Measurements from ENCODE around the gene PTPRN2. TPM values are rescaled to one million over a fixed set of nuclear protein-coding genes. Genes with fewer than 3 reads are reported as not detected.
A peak's percentile ranks its signal among the peaks of the same experiment; 100 is the strongest.

PTPRN2 gene
- total and polyA plus RNA-seq, 2 donors (not counting 1 experiment from before 2014, with no cell fraction given), result 0.54 to 1.2 TPM

DNA sequence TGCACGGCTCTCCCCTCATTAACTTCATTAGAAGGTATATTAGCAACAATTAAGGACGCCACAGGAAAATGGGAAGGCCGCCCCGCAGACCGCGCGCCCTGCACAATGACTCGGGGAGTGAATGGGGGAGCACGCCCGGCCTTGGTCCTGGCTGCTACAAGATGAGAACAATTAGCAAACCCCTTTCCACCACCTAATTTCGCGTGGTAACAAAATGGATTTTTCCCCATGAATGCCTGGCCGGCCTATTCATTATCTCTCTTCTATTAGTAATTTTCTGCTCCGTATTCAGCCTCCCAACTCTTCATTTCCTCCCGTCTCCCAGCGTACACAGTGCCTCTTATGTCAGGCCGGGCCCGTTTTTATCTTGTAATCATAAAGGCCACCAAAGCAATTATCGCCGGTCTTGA lies 903.9 kb downstream of the PTPRN2 start:
- TF ChIP-seq CTCF (conservative IDR thresholded peaks at IDR 0.05 in 1 of 2, IDR thresholded peaks at IDR 0.05 in 1 of 2; ENCODE audit: low read depth in 1 of 2, low read length in 2 of 2) (no peak), EZH2 (IDR thresholded peaks at IDR 0.05; ENCODE audit: low read length, missing control alignments) (no peak)
- Histone ChIP-seq H3K79me2 (ENCODE audit: control insufficient read depth, insufficient read depth, low read length) (no peaks in the 10 kb centered on the region), H3K4me3 (replicated peaks in 1 of 4; ENCODE audit: control extremely low read depth in 1 of 4, insufficient read depth in 1 of 4, low read depth in 3 of 4, low read length in 4 of 4) (peak overlapping the region in 1 of 4 experiments; percentile 51), H3K4me2 (ENCODE audit: extremely low read depth, insufficient read depth, low read length) (no peak overlapping the region), H3K27ac (ENCODE audit: insufficient read depth, low read length) (no peak overlapping the region), H2AFZ (ENCODE audit: low read length) (no peak overlapping the region), H3K9ac (ENCODE audit: insufficient read depth, low read length) (no peak overlapping the region), H3K36me3 (ENCODE audit: control insufficient read depth, insufficient read depth, low read length) (no peaks in the 10 kb centered on the region), H3K9me3 (ENCODE audit: control insufficient read depth, insufficient read depth, low read depth, low read length) (no peaks in the 10 kb centered on the region), H3K27me3 (ENCODE audit: control insufficient read depth, insufficient read depth, low read length) (peaks cover 4% of the 10 kb centered on the region), H3K4me1 (ENCODE audit: control insufficient read depth, extremely low read depth, insufficient read depth, low read length) (no peaks in the 10 kb centered on the region), H4K20me1 (ENCODE audit: control insufficient read depth, extremely low read depth, insufficient read depth, low read length) (no peaks in the 10 kb centered on the region)
- peak in 1 of 2 donors; percentile 8 for DNase-seq (ENCODE audit: low read depth in 2 of 2)

GRCh38 chr7:157682946-157683746 lies 904.5 kb downstream of the PTPRN2 start:
- DNase-seq (ENCODE audit: low read depth in 2 of 2), result no peak
- H3K9me3 ChIP-seq (ENCODE audit: control insufficient read depth, insufficient read depth, low read depth, low read length), result no peaks in the 10 kb centered on the region
- no peaks in the 10 kb centered on the region for H3K4me1 ChIP-seq (ENCODE audit: control insufficient read depth, extremely low read depth, insufficient read depth, low read length)
- no peaks in the 10 kb centered on the region for H3K79me2 ChIP-seq (ENCODE audit: control insufficient read depth, insufficient read depth, low read length)
- TF ChIP-seq EZH2 (IDR thresholded peaks at IDR 0.05; ENCODE audit: low read length, missing control alignments), result no peak
- no peak for TF ChIP-seq CTCF (conservative IDR thresholded peaks at IDR 0.05 in 1 of 2, IDR thresholded peaks at IDR 0.05 in 1 of 2; ENCODE audit: low read depth in 1 of 2, low read length in 2 of 2)
- no peak overlapping the region for H3K4me3 ChIP-seq (replicated peaks in 1 of 4; ENCODE audit: control extremely low read depth in 1 of 4, insufficient read depth in 1 of 4, low read depth in 3 of 4, low read length in 4 of 4)
- no peak overlapping the region for H3K9ac ChIP-seq (ENCODE audit: insufficient read depth, low read length)
- peaks cover 4% of the 10 kb centered on the region for H3K27me3 ChIP-seq (ENCODE audit: control insufficient read depth, insufficient read depth, low read length)
- H2AFZ ChIP-seq (ENCODE audit: low read length), result no peak overlapping the region
- H3K27ac ChIP-seq (ENCODE audit: insufficient read depth, low read length), result no peak overlapping the region
- no peak overlapping the region for H3K4me2 ChIP-seq (ENCODE audit: extremely low read depth, insufficient read depth, low read length)
- no peaks in the 10 kb centered on the region for H3K36me3 ChIP-seq (ENCODE audit: control insufficient read depth, insufficient read depth, low read length)
- no peaks in the 10 kb centered on the region for H4K20me1 ChIP-seq (ENCODE audit: control insufficient read depth, extremely low read depth, insufficient read depth, low read length)

DNA sequence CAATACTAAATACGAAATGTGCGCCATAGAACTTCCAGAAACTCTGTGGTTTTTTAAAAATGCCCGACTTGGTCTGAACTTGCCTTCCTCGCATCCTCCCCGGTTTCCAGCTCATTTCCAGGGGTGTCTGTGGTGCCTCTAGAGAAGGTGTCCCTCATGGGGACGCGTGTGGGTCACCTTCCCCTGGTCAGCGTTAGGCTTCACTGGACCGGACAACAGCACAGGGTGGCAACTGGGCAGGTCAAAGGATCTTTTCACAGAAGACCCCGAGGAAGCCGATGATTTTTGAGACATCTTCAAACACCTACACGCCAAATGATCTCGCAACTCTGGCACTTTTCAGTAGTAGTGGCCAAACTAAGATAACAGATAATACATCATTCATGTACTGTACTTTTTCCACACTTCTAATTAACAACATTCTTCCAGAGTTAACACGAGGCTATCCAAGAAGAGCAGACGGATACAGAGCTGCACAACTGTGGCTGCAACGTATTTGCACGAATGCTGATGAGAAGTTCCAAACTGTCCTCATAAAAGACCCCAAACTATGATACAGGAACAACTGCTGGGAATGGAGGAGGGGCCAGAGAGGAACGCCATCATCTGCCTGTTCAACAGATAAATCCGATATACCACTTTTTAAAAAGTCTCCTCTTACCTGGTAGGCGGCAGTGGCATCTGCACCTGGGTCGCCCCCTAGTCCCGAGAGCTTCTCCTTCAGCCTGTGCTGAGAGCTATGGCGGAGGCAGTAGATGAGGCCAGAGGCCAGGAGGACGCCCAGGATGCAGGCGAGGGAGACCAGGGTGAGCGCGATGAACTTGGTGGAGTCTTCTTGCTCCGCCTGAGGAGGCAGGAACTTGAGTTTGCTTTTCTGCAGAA lies 905.3 kb downstream of the PTPRN2 start:
- H3K4me1 ChIP-seq (ENCODE audit: control insufficient read depth, extremely low read depth, insufficient read depth, low read length), result no peaks in the 10 kb centered on the region
- no peak overlapping the region for H3K9ac ChIP-seq (ENCODE audit: insufficient read depth, low read length)
- H3K27ac ChIP-seq (ENCODE audit: insufficient read depth, low read length), result no peak overlapping the region
- no peak overlapping the region for H2AFZ ChIP-seq (ENCODE audit: low read length)
- H3K27me3 ChIP-seq (ENCODE audit: control insufficient read depth, insufficient read depth, low read length), result peaks cover 4% of the 10 kb centered on the region
- TF ChIP-seq CTCF (conservative IDR thresholded peaks at IDR 0.05 in 1 of 2, IDR thresholded peaks at IDR 0.05 in 1 of 2; ENCODE audit: low read depth in 1 of 2, low read length in 2 of 2) (no peak), EZH2 (IDR thresholded peaks at IDR 0.05; ENCODE audit: low read length, missing control alignments) (no peak)
- H3K79me2 ChIP-seq (ENCODE audit: control insufficient read depth, insufficient read depth, low read length), result no peaks in the 10 kb centered on the region
- no peak for DNase-seq (ENCODE audit: low read depth in 2 of 2)
- H3K4me3 ChIP-seq (replicated peaks in 1 of 4; ENCODE audit: control extremely low read depth in 1 of 4, insufficient read depth in 1 of 4, low read depth in 3 of 4, low read length in 4 of 4), result no peak overlapping the region
- H3K9me3 ChIP-seq (ENCODE audit: control insufficient read depth, insufficient read depth, low read depth, low read length), result no peaks in the 10 kb centered on the region
- no peaks in the 10 kb centered on the region for H4K20me1 ChIP-seq (ENCODE audit: control insufficient read depth, extremely low read depth, insufficient read depth, low read length)
- no peak overlapping the region for H3K4me2 ChIP-seq (ENCODE audit: extremely low read depth, insufficient read depth, low read length)
- H3K36me3 ChIP-seq (ENCODE audit: control insufficient read depth, insufficient read depth, low read length), result no peaks in the 10 kb centered on the region

Measured in fibroblast of lung (primary cell).